ENCODE results near the gene KCNG2.

The KCNG2 gene

DNA sequence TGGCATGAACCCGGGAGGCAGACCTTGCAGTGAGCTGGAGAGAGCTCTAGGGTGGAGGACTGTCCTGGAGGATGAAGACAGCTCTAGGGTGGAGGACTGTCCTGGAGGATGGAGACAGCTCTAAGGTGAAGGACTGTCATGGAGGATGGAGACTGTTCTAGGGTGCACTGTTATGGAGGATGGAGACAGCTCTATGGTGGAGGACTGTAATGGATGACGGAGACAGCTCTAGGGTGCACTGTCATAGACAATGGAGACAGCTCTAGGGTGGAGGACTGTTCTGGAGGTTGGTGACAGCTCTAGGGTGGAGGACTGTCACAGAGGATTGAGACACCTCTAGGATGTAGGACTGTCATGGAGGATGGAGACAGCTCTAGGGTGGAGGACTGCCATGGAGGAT lies 21.1 kb upstream of the KCNG2 start:
- no peaks in the 10 kb centered on the region for H3K9me3 ChIP-seq (ENCODE audit: control insufficient read depth, low read length)
- no peaks in the 10 kb centered on the region for H3K4me1 ChIP-seq (ENCODE audit: control insufficient read depth, insufficient read depth, low read length)
- WGBS, 2 experiments: 87 to 91% methylated on average over 2 of the region's 2 CpGs
- H3K36me3 ChIP-seq (ENCODE audit: control insufficient read depth, insufficient read depth, low read length): no peaks in the 10 kb centered on the region
- no peak overlapping the region for H3K4me3 ChIP-seq (ENCODE audit: insufficient read depth, low read depth, low read length)
- no peak overlapping the region for H3K27ac ChIP-seq (ENCODE audit: insufficient read depth, low read depth, low read length, poor library complexity, severe bottlenecking)
- peaks cover 4% of the 10 kb centered on the region for H3K27me3 ChIP-seq (ENCODE audit: control insufficient read depth, insufficient read depth, low read length, poor library complexity, severe bottlenecking)

DNA sequence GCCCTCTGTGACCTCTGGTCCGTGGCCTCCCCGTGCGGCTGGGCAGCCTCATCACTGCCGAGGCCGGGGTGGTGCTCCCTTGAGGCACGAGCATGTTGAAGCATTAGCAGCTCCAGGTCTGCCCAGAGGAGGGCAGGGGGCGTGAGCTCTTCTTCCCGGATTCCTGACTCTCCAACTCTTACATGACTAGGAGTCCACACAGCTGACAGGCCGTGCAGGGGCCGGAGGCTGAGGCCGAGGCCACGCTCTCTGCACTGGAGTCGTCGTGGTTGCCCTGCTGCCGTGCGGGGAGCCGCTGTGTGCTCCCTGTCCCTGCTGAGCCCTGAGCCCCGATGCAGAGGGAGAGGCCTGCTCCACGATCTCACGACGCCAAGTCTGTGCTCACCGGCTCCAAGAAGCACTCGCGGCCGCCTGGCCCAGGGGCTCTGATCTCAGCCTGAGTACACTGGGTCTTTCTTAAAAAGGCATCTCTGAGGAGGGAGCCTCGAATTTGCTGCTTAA lies 19.4 kb upstream of the KCNG2 start:
- H3K4me3 ChIP-seq (ENCODE audit: insufficient read depth, low read depth, low read length): no peak overlapping the region
- WGBS, 2 experiments: 83 to 85% methylated on average over 26 of the region's 26 CpGs
- no peaks in the 10 kb centered on the region for H3K36me3 ChIP-seq (ENCODE audit: control insufficient read depth, insufficient read depth, low read length)
- no peaks in the 10 kb centered on the region for H3K9me3 ChIP-seq (ENCODE audit: control insufficient read depth, low read length)
- H3K27me3 ChIP-seq (ENCODE audit: control insufficient read depth, insufficient read depth, low read length, poor library complexity, severe bottlenecking): peaks cover 4% of the 10 kb centered on the region
- H3K27ac ChIP-seq (ENCODE audit: insufficient read depth, low read depth, low read length, poor library complexity, severe bottlenecking): no peak overlapping the region
- no peaks in the 10 kb centered on the region for H3K4me1 ChIP-seq (ENCODE audit: control insufficient read depth, insufficient read depth, low read length)

DNA sequence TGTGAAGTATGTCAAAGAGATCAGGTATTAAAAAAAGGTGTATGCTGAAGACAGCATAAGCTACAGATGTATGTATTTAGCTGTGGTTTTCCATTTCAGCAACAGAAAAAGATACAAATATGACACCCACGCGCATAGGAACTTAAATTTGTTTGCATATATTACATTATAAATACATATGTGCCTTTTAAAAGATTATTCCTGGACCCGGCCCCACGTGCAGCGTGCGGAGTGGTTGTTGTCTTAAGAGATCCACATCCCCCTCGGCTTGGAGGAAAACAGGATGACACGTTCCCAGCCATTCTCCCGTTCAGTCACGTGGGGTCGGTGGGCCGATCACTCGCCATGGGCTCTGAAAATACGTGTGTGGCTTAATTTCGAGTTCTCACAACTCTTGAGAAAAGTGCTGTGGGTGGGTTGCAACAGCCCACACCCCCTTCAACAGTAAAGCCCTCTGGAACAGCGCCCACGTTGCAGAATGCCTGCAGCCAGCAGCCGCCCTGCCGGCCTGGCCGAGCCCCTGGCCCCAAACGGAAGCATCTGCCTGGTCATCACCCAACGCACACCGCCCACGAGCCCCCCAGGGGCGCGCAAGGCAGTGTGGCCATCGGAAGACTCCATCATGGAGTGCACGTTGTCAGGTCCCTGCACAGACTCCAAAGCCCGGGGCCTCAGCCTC lies 18.6 kb upstream of the KCNG2 start:
- Histone ChIP-seq H3K27ac (ENCODE audit: insufficient read depth, low read depth, low read length, poor library complexity, severe bottlenecking) (no peak overlapping the region), H3K36me3 (ENCODE audit: control insufficient read depth, insufficient read depth, low read length) (no peaks in the 10 kb centered on the region), H3K27me3 (ENCODE audit: control insufficient read depth, insufficient read depth, low read length, poor library complexity, severe bottlenecking) (peaks cover 6% of the 10 kb centered on the region), H3K4me3 (ENCODE audit: insufficient read depth, low read depth, low read length) (no peak overlapping the region), H3K9me3 (ENCODE audit: control insufficient read depth, low read length) (no peaks in the 10 kb centered on the region), H3K4me1 (ENCODE audit: control insufficient read depth, insufficient read depth, low read length) (no peaks in the 10 kb centered on the region)
- 94 to 95% methylated on average over 27 to 29 of the region's 29 CpGs for WGBS, 2 experiments

DNA sequence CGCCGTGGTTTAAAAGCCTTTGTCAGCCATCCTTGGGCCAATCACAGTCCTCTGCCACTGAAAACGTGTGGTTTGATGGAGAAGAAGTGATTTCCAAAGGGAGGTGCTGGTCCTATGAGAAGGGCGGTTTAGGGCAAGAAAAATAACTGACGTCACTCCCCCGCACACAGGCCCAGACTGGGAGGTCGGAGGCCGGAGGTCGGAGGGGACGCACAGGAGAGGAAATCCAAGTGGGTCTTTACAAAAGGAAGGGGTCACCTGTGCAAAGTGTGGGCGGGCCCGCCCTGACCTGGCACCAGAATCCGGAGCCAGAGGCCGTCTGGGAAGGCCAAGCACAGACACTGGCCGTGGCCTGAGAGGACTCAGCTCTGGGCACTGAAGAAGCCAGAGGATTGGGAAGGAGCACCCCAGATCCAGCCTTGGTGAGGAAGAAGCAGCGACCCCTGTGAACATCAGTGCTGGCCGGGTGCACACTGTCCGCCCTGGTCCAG lies 18.0 kb upstream of the KCNG2 start:
- H3K4me3 ChIP-seq (ENCODE audit: insufficient read depth, low read depth, low read length): no peak overlapping the region
- no peaks in the 10 kb centered on the region for H3K4me1 ChIP-seq (ENCODE audit: control insufficient read depth, insufficient read depth, low read length)
- no peak overlapping the region for H3K27ac ChIP-seq (ENCODE audit: insufficient read depth, low read depth, low read length, poor library complexity, severe bottlenecking)
- WGBS, 2 experiments: 91 to 94% methylated on average over 17 of the region's 18 CpGs
- H3K27me3 ChIP-seq (ENCODE audit: control insufficient read depth, insufficient read depth, low read length, poor library complexity, severe bottlenecking): peaks cover 11% of the 10 kb centered on the region
- H3K9me3 ChIP-seq (ENCODE audit: control insufficient read depth, low read length): no peaks in the 10 kb centered on the region
- H3K36me3 ChIP-seq (ENCODE audit: control insufficient read depth, insufficient read depth, low read length): no peaks in the 10 kb centered on the region

DNA sequence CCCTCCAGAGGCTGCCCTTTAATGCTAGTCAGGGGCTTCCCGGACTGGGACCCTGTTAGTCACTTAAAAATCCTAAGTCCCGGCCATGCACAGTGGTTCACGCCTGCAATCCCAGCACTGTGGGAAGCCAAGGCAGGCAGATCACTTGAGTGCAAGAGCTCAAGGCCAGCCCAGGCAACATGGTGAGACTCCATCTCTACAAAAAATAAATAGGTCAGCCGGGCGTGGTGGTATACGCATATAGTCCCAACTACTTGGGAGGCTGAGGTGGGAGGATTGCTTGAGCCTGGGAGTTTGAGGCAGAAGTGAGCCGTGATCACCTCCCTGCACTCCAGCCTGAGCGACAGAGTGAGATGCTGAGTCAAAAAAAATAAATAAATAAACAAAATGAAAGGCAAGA lies 17.2 kb upstream of the KCNG2 start:
- H3K9me3 ChIP-seq (ENCODE audit: control insufficient read depth, low read length): no peaks in the 10 kb centered on the region
- peaks cover 19% of the 10 kb centered on the region for H3K27me3 ChIP-seq (ENCODE audit: control insufficient read depth, insufficient read depth, low read length, poor library complexity, severe bottlenecking)
- no peak overlapping the region for H3K4me3 ChIP-seq (ENCODE audit: insufficient read depth, low read depth, low read length)
- H3K27ac ChIP-seq (ENCODE audit: insufficient read depth, low read depth, low read length, poor library complexity, severe bottlenecking): no peak overlapping the region
- no peaks in the 10 kb centered on the region for H3K36me3 ChIP-seq (ENCODE audit: control insufficient read depth, insufficient read depth, low read length)
- H3K4me1 ChIP-seq (ENCODE audit: control insufficient read depth, insufficient read depth, low read length): no peaks in the 10 kb centered on the region
- 89 to 94% methylated on average over 8 of the region's 8 CpGs for WGBS, 2 experiments

DNA sequence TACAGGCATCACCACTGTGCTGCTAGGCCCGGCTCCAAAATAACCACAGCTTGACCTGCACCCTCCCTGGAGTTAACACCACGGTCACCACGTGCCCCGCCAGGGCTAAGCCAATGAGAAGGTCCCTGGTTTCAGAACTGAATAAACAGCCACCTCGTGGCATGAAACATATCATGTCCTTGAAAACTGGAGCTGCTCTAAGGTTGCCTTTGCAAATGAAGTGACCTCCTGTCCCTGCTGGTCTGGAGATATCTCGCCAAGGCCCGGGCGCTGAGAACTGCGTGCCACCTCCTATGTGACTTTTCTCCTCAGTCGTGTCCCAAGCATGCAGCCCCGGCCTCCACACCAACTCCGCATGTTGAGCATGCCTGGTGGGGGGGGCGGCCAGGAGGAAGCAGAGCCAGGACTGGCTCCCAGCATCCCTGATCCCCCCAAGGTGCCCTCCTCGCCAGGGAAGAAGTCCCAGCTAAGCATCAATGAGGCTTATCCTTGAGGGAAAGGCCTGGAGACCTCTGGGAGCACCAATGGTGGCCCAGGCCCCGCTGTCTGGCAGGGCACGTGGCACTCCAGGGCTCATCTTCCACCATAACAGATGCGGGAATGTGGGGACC lies 16.3 kb upstream of the KCNG2 start:
- 89 to 93% methylated on average over 17 of the region's 17 CpGs for WGBS, 2 experiments
- Histone ChIP-seq H3K36me3 (ENCODE audit: control insufficient read depth, insufficient read depth, low read length) (no peaks in the 10 kb centered on the region), H3K27ac (ENCODE audit: insufficient read depth, low read depth, low read length, poor library complexity, severe bottlenecking) (no peak overlapping the region), H3K4me3 (ENCODE audit: insufficient read depth, low read depth, low read length) (no peak overlapping the region), H3K27me3 (ENCODE audit: control insufficient read depth, insufficient read depth, low read length, poor library complexity, severe bottlenecking) (peaks cover 24% of the 10 kb centered on the region), H3K4me1 (ENCODE audit: control insufficient read depth, insufficient read depth, low read length) (no peaks in the 10 kb centered on the region), H3K9me3 (ENCODE audit: control insufficient read depth, low read length) (no peaks in the 10 kb centered on the region)

DNA sequence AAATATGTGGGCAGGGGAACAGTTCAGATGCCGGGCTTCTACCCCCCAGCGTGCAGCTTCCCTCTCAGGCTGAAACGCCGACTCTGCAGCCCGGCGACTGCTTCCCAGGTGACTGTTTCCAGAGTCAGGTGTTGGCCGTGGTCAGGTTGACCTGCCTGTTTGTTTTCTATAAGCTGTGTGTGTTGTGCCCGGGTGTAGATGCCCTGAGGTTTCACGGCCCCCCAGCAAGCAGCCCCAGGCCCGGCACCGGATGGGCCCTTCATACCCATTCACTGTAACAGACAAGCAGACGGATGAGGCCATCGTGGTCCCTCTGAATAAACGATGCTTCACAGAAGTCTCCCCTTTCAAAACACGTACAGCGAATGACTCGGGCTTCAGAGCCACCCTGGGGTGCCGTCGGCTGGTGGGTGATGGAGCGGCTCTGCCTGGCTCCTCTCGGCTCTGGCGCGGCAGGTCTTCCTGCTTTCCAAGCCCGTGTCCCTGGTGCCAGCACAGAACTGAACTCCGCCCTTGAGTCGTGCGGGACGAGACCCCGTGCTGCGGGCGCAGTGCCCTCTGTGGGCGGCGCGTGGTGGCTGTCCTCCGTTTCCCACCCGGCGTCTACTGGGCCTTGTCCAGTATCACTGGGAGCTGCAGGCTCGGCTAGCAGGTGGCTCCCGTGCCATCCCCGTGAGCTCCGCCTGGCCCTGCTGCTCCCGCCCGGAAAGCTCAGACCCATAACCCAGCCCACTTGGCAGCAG lies 15.0 kb upstream of the KCNG2 start:
- 90% methylated on average over 43 of the region's 43 CpGs for WGBS, 2 experiments

DNA sequence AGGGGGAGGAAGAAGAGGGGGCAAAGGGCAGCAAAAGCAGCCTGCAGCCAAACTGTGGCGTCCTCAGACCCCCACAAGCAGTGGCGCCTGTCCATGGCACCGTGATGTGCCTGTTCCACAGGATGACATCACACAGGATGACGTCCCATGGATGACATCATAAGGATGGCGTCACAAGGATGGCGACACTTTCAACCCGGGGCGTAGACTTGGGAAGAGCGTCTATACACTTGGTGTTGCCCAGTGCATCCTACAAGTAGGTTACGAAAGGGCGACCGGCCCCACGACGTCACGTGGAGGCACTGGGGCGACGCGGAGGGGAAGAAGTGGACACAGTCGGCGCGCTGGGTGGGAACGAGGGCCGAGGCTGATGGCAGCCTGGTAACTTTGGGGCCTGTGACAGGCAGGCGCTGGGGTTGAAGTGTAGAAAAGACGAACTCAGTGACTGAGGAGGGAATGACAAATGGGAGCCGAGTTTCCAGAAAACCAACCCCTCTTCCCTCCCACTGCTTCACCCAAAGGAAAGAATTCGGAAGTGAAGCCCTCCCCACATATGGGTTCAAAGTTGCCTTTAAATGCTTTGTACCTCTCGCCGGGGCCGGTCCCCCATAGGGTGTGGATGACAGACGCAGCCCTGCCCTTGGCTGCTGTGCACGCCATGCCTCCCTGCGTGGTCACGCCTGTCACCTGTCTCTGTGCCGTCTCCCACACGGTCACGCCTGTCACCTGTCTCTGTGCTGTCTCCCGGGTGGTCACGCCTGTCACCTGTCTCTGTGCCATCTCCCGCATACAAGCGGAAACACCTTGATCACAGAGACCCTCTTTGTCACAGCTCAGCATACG lies 13.4 kb upstream of the KCNG2 start:
- peaks cover 53% of the 10 kb centered on the region for H3K27me3 ChIP-seq (ENCODE audit: control insufficient read depth, insufficient read depth, low read length, poor library complexity, severe bottlenecking)

More for the DNA sequence above, 15.0 kb upstream of the KCNG2 start:
- H3K36me3 ChIP-seq (ENCODE audit: control insufficient read depth, insufficient read depth, low read length): no peaks in the 10 kb centered on the region
- peaks cover 37% of the 10 kb centered on the region for H3K27me3 ChIP-seq (ENCODE audit: control insufficient read depth, insufficient read depth, low read length, poor library complexity, severe bottlenecking)
- no peak overlapping the region for H3K4me3 ChIP-seq (ENCODE audit: insufficient read depth, low read depth, low read length)
- no peak overlapping the region for H3K27ac ChIP-seq (ENCODE audit: insufficient read depth, low read depth, low read length, poor library complexity, severe bottlenecking)
- H3K4me1 ChIP-seq (ENCODE audit: control insufficient read depth, insufficient read depth, low read length): no peaks in the 10 kb centered on the region
- no peaks in the 10 kb centered on the region for H3K9me3 ChIP-seq (ENCODE audit: control insufficient read depth, low read length)

DNA sequence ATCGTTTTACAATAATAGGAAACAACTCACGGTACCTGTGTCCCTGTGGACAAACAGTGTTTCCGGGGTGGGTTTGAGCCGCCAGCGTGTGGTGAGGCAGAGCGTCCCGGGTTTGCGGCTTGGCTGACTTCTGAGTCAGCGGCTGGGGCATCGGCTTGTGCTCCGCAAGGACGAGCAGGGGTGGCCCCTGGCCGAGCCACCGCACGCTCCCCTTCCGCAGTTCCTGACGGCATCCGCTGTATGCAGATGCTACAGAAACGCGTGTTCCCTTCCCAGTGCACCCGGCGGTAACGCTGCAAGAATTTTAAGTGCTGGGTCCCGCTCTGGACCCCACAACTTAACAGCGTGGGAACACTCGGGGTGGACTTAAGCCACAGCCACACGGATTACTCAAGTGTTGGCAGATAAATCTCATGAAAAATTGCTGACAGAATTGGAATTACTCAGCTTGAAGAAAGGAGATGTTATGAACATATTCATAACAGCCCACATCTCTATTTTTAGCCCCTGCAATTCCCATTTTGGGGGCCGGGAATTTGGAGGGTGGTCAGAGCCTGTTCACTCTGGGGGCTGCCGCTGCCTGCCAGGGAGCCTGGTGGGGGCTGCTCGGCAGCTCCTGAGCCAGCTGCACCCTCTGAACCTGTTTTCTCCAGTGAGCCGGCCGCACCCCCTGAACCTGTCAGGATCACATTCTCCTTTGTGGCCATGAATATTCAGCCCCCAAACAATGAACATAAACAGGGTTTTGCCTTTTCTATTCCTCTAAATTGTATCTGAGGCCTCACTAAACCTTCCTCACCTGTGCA lies 12.6 kb upstream of the KCNG2 start:
- H3K4me3 ChIP-seq (ENCODE audit: insufficient read depth, low read depth, low read length): no peak overlapping the region
- H3K27me3 ChIP-seq (ENCODE audit: control insufficient read depth, insufficient read depth, low read length, poor library complexity, severe bottlenecking): peaks cover 62% of the 10 kb centered on the region
- H3K9me3 ChIP-seq (ENCODE audit: control insufficient read depth, low read length): no peaks in the 10 kb centered on the region
- no peaks in the 10 kb centered on the region for H3K4me1 ChIP-seq (ENCODE audit: control insufficient read depth, insufficient read depth, low read length)
- 80 to 81% methylated on average over 32 of the region's 32 CpGs for WGBS, 2 experiments
- no peaks in the 10 kb centered on the region for H3K36me3 ChIP-seq (ENCODE audit: control insufficient read depth, insufficient read depth, low read length)
- no peak overlapping the region for H3K27ac ChIP-seq (ENCODE audit: insufficient read depth, low read depth, low read length, poor library complexity, severe bottlenecking)

More for the DNA sequence above, 13.4 kb upstream of the KCNG2 start:
- H3K9me3 ChIP-seq (ENCODE audit: control insufficient read depth, low read length): no peaks in the 10 kb centered on the region
- H3K36me3 ChIP-seq (ENCODE audit: control insufficient read depth, insufficient read depth, low read length): no peaks in the 10 kb centered on the region
- H3K4me3 ChIP-seq (ENCODE audit: insufficient read depth, low read depth, low read length): no peak overlapping the region
- WGBS, 2 experiments: 88 to 91% methylated on average over 42 of the region's 42 CpGs
- H3K27ac ChIP-seq (ENCODE audit: insufficient read depth, low read depth, low read length, poor library complexity, severe bottlenecking): no peak overlapping the region
- no peaks in the 10 kb centered on the region for H3K4me1 ChIP-seq (ENCODE audit: control insufficient read depth, insufficient read depth, low read length)

Measured in ectodermal cell (in vitro differentiated cells).